ENCODE results near the gene MROH2B.

The MROH2B gene

DNA sequence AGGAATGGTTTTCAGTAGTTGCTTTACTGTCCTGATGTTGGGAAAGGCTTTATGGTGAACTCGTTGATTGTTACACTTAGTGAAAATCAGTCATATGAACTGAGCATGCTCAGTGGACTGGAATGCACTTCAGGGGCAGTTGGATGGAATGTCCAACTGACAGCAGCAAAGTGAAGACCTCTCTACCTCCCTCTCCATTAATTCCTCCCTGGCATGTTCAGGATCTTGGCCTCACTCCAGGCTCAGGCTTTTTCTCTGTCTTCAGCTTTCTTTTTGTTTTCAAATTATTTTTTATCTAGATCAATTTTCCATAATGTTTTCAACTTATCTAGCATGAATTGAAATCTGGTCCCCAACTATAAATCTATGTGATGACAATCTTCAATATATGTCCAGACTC lies at the start of gene MROH2B:
Gene MROH2B, minus strand, starts transcription at position 101 of the 400 bp plus-strand sequence. CDS start 490 bp downstream, outside the sequence.
- no peak for DNase-seq (ENCODE audit: low read depth in 2 of 2)

DNA sequence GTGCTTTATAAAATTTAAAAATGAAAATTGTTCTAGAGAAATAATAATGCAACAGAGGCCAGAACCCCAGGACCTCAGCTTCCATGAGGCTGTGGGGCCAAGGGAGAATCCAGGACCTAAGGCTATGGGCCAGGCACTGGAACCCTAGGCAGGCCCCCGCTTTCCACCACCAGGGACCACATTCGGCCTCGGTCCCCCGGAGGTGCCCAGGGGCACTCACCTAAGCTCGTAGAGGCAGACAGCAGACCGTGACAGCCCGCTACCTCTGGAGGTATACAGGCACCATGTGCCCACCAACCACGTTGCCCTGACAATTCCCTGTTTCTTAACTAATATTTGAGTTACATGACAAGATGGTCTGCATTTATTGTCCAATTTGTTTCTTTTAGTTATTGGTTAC lies 49.5 kb upstream of the MROH2B start:
- no peak for DNase-seq (ENCODE audit: low read depth in 2 of 2)

DNA sequence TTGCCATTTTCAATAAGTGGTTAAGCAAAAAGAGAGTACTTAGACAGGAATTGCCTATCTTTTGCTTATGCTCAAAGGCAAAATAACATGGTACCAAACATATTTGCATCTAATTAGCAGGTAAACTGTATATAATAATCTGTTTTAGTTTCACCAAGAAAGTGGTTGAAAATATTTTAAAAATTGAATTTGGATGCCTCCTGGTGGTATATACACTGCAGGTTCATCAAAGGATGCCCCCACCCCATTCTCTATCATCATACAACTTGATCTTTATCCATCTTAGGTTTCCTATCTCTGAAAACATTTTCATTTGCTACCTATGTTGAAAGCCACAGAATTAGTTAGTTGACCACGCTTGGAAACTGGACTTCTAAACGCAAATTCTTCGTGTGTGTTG lies 47.0 kb upstream of the MROH2B start:
- no peak for DNase-seq (ENCODE audit: low read depth in 2 of 2)

DNA sequence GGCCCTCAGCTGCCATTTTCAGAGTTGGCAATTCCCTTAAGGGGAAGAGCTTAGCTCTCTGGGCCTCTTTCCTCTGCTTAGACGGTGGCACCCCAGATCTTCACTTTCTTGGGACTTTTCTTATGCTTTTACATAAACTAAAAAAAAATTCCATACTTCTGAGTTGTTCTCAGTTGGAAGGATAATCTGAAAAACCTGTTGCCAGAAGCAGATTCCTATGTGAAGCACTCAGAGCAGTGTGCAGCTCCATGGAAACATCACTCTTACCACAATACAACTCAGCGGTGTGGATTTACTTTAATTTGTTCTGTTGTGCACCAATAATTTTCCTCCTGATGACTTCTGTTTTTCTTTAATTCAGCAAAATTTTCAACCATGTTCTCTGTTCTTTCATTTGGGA lies 44.1 kb upstream of the MROH2B start:
- DNase-seq (ENCODE audit: low read depth in 2 of 2) = no peak

DNA sequence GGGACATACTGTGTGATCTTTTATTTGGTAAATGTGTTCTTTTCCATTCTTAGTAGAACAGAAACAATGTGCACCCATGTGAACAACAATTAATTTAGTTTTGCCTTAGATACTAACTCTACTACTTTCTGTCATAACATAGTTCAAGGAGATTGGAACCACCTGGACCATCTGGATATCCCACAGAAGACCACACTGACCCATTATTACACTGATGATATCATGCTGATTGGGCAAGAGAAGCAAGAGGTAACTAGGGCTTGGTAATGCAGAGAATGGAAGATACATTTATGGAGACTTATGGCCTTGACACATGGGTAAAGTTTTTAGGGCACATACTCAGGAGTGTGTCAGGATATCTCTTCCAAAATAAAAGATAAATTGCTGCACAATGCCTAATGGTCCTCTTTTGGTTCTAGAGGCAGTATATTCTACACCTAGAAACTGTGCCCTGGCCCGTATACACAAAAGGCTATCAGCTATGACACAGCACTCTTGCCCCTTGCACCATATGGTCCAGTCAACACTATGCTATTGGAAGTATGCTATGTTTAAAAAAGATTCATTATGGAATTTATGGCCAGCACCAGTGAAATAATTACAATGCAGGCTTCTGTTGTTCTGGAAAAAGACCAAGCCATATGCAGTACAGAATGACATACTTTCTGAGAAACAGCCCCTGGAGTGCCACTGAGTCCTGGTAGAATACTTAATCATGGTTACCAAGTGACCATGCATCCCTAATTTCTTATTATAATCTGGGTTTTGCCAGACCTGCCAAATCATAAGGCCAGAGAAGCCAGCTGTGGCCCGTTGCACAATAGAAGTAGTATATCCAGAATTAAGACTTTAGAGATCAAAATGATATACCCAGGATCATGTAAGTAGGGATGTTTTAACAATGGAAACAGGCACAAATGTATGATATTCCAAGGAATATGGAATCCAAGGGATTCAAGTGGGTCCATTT lies 41.6 kb upstream of the MROH2B start:
- no peak for DNase-seq (ENCODE audit: low read depth in 2 of 2)

DNA sequence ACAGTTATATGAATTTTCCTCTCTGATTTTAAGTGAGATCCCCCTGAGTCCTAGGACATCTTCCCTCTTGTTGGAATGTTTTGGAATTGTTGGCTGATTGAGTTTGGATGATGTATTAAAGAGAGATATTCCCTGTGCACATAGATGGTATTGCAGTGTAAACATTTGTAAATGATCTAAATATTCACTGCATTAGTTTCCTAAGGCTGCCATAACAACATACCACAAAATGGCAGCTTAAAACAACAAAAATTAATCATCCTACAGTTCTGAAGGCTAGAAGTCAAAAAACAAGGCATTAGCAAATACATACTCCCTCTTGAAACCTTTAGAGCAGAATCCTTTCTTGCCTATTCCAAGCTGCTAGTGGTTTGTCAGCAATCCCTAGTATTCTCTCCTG lies 38.0 kb upstream of the MROH2B start:
- DNase-seq (ENCODE audit: low read depth in 2 of 2) = no peak

DNA sequence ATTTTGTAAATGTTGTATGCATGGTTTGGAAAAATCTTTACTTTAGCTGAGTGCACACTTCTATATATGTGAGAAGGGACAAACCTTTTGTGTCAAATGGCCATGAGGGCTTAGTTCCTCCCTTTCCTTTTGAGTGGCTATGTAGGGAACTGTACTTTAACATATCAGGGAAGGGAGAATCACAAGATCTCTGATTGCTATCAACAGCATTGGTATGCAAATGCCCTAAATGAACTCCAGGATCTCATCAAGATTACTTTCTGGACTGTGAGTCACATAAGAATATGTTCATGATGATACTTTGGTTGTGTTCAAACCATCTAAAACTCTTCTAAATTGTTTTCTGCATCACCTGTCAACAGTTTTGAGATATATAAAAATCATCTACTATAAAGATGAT lies 31.2 kb upstream of the MROH2B start:
- DNase-seq (ENCODE audit: low read depth in 2 of 2) = no peak

DNA sequence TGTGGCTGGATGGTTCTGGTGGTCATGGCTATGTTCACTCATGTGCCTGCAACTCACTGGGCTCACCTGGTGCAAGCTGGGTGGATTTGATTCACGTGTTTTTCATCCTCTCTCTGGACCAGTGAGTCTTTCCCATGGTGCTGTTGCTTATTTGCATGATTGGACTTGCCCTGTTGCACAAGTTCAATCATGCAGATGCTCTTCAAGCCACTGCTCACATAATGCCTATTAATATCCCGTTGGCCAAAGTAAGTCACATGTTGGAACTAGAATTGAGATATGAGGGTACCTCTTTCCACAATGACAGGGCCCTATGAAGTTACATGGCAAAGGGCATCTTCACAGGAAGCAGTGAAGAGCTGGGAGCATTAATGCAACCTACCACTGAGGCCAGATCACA lies 26.5 kb upstream of the MROH2B start:
- no peak for DNase-seq (ENCODE audit: low read depth in 2 of 2)

DNA sequence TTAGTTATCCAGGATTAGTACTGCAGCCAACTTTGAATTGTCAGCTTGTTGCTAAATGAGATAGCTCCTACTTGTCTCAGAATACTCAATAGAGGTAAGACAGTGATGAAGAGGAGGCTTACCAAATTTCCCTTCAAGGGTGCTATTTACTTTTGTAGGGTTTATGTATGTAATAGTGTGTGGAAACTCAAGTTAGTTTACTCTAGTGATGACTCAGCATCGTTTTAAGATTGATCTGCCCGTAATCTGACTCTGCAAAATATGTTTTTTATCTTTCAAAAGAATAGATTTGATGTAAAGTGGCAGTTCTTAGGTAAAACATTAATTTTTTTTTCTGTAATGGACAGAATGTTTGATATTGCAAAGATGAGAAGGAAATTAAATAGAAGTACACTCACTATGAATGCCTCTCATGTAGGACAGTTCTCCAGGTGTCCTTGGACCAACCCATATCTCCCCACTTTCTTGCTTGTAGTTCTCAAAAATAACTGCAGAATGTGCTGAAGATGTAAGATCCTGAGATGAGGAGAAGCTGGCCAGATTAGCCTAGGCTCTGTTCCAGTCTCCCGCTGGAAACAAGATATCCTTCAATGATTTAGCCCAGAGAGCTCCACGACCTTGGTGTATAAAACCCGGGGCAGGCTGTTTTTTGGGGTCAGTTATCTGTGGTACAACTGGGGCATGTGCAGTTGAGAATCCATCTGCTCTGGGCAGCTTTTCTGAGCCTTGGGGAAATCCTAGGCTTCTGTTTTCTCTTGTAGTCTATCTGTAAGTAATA lies 24.4 kb upstream of the MROH2B start:
- no peak for DNase-seq (ENCODE audit: low read depth in 2 of 2)

DNA sequence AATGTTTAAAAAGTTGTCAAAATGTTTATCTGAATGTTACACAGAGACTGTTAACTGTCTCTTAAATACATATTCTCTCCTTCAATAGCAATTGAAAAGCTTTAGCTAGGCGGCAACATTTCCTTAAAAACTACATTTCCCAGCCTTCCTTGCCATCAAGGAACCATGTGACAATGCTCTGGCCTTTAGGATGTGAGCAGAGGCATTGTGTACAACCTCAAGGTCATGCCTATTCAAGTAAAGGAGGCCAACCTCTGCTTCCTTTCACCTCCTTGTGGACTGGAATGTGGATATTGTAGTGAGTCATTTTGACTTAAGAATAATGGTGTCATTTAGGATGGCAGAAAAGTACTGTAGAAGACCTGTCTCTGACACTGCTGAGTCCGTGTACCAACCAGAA lies 23.7 kb upstream of the MROH2B start:
- no peak for DNase-seq (ENCODE audit: low read depth in 2 of 2)

DNA sequence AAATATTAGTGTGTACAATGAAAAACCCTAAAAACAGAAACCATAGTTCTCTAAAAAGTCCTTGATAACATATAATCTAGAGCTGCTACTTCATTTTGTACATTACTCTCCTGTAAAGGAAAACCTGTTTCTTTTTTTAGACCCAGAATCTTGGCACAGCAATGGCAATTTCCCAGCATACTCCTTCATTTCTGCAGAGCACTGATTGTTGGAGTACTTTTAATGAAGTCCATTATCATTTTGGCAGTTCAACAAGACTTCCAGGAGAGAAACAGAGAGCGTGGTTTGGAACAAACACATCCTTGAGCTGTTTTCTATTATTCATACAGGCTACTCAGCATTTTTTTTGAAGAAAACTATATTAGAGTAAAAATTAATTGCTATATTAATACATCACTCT lies 22.7 kb upstream of the MROH2B start:
- no peak for DNase-seq (ENCODE audit: low read depth in 2 of 2)

DNA sequence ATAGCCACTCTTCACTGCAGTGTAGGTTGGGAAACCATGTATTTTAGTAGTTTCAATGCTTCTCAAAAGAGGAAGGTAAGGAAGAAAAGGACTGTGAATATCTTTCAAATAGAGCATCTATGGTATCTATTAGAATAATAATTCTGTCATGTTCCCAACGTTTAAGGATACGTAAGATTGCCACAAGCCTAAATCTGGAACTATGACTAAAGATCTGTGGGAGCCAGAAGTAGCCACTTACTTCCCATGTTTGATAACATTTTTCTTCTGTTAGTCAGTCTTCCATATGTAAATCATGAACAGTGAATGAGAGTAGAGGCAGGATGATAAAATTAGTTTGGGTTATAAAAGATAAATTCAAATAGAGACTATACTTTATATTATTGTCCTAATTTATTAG lies 16.3 kb upstream of the MROH2B start:
- no peak for DNase-seq (ENCODE audit: low read depth in 2 of 2)

DNA sequence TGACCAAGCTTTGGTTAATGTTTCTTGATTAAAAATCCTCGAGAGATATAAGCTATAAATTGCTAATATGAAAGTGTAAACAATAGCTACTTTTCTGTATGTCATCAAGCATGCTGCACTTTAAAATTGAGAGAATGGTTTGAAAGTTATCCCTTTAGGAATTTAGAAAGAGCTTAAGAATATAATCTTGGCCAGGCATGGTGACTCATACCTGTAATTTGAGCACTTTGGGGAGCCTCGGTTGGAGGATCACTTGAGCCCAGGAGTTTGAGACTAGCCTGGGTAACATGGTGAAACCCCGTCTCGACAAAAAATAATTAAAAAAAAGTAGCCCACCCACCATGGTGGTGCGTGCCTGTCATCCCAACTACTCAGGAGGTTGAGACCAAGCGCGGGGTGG lies 12.2 kb upstream of the MROH2B start:
- DNase-seq (ENCODE audit: low read depth in 2 of 2) = no peak

DNA sequence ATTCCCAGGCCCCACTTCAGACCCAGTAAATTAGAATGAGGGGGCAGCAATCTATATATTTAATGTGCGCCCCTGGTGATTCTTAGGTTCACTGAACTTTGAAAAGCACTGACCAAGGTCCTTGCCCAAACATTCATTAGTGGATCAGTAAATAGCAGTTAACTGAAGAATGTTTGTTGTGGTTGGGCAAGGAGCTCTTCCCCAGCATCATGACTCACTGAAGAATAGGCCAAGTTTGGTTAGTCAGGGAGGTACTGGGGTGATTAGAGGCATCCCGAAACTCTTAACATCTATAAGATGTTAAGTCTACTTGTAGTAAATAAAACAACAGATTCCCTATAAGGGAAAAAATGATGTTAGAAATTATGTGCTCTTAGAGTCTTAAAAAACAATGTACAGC lies 833 bp upstream of the MROH2B start:
- DNase-seq (ENCODE audit: low read depth in 2 of 2) = no peak

DNA sequence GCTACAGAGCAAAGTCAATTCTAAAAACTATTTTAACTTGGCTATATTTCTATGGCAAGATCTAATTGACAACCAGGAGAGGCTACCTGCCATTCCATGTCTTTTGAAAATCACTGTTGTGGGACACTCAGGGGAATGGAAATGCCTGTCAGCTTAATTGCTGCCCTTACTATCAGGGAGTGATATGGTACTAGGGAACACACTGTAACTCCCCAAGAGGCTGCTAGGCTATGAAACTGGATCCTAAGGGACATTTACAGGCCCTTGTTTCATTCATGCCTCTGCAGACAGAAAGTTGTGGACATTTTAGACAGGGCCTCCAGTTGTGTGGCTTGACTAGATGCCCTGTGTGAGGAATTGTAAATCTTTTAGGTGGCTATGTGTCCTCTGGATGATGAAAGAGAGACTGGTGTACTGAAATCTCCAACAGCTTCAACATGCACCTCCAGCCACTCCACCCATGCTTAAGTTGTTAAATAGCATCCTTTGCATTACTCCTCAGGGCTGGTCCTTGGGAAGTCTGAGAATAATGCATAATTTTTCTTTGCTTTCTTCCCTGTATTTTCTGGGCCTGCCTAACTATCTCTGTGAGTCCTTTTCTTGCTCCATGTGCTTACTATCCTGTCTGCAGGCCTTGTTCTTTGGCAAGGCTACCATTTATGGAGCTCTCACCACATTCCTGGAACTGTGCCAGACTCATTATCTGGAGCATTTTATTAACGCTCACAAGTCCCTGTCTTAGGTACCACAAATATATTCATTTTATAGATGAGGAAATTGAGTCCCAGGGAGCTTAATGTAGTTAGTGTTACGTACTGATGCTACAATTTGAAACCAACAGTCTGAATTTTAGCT lies 3.2 kb downstream of the MROH2B start:
- DNase-seq (ENCODE audit: low read depth in 2 of 2) = no peak

DNA sequence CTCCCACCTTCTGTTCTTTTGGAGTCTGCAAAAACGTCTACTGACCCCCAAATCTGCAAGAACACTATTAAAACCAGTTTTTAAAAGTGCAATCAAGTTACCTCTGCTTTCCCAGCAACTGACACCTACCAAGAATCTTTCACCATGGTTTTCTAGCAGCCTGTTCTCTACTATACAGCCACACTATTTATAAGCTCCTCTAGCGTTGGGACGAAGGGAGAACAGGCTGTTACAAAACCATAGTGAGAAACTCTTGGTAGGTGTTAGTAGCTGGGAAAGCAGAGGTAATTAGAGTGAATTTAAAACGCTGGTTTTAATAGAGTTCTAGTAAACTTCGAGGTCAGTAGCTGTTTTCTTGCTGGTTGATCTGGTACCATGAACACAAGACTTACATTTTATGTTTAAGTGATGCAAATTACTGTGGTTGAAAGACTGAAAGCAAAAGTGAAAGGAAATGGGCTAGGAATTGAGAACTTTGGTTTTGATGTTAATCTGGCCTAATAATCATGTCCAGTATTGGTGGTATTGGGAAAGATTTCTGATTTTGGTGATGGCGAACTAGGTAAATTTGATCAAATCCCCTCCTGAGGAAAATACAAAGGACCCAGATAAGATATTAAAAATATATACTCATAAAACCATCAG lies 5.3 kb downstream of the MROH2B start:
- DNase-seq (ENCODE audit: low read depth in 2 of 2) = no peak

DNA sequence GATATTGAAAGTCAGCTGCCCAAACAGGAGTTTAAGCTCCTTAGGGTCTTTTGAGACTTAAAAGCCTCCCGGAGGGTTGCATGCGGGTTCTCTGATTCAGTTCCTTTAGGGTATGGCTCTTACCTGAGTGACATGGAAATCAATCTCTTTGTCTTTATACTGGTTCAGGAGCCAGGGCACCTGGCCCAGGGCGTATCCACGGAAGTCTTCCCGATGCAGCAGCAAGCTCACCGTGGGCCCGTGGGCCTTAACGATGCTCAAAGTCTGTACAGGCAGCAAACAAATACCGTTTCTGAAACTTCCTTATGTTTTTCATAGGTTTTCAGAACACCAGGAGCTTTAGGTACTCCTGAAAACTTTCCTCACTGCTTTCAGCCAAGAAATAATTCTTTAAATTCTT lies 13.2 kb downstream of the MROH2B start:
- no peak for DNase-seq (ENCODE audit: low read depth in 2 of 2)

DNA sequence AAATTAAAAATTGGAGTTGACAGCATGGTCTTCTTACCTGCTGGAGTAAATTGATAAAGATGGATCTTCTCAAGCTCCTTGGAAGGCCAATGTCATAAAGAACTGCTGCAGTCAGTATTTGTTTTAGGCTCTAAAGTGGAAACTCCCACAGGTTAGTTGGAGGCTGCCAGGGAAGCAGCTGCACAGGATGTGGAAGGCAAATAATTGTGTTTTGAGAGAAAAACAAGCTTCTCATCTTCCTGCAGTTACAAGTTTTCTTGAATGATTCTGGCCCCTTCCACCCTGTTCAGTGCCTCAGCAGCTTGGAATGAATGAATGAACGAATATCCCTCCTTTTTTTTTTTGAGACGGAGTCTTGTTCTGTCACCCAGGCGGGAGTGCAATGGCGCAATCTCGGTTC lies 13.9 kb downstream of the MROH2B start:
- DNase-seq (ENCODE audit: low read depth in 2 of 2) = no peak

DNA sequence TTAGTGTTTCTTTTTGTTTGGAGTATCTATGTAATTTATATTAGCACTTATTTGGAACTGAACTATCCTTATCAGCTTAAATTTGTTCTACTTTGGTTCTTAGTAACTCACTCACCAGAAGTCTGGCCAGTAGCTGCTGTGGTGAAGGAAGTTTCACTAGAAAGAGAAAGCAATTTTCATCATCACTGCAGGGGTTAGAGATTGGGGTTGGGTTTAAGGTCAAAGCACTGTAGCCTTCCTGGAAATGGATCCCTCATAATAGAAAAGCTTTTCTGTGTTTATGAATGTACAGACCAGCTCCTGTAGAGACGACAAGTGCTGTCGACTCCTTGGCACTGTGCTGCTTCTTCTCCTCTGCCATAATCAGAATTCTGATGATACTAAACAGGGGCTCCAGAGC lies 22.2 kb downstream of the MROH2B start:
- no peak for DNase-seq (ENCODE audit: low read depth in 2 of 2)

DNA sequence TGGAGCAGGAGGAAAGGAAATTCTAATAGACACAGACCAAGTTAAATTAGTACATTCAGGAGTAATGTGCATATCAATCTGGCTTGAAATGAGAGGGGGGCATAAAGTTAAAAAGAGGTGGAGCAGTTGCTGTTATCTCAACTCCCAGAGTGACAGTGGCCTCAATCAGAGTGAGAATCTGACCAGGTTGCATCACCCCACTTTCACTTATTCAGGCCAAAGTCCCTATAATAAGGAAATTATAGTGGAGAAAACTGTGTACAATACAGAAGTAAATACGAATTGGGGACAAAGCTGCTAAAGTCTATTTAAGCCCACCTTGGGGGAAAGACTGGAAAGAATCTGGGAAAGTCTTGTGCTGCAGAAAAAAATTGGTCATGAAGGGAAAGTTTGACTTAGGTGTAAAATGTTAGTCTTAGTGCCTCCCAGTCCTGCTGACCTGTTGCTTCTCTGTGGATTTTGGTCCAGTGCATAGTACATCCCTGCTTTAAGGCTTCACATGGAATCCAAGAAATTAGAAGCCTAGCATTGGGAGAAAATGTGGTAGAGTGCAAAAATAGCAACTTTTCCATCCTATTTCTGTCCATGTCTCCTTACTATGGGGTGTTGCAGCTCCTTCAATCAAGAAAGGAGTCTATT lies 27.9 kb downstream of the MROH2B start:
- no peak for DNase-seq (ENCODE audit: low read depth in 2 of 2)

DNA sequence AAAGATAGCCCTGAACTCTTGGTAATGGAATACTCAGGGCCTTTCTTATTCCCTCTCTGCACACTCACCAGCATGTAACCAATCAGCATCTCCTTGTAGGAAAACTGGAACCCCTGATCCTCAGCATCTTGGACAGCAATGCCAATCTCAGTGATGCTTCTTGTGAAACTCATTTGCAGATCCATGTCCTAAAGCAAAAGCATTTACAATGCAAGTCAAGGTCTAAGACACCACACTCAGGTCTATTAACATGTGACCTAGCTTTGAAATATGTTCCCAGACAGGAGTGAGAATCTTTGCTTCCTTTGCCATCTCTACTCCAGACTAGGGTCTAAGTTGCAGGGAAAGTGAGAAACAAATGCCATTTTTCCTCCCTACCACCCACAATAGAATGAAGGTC lies 38.2 kb downstream of the MROH2B start:
- no peak for DNase-seq (ENCODE audit: low read depth in 2 of 2)

Measured in stimulated activated CD8-positive, alpha-beta memory T cell treated with anti-CD3 and anti-CD28 coated beads, Interleukin-15, amount 100 ng/mL, for 48 hours (primary cell).